ENCODE data around the gene LYRM1. TPM values are rescaled to one million over a fixed set of nuclear protein-coding genes. Genes with fewer than 3 reads are reported as not detected.
A peak's percentile ranks its signal among the peaks of the same experiment; 100 is the strongest.

The LYRM1 gene
- total and polyA plus RNA-seq, 2 experiments from 2014 or later: 57.3 to 60.0 TPM

DNA sequence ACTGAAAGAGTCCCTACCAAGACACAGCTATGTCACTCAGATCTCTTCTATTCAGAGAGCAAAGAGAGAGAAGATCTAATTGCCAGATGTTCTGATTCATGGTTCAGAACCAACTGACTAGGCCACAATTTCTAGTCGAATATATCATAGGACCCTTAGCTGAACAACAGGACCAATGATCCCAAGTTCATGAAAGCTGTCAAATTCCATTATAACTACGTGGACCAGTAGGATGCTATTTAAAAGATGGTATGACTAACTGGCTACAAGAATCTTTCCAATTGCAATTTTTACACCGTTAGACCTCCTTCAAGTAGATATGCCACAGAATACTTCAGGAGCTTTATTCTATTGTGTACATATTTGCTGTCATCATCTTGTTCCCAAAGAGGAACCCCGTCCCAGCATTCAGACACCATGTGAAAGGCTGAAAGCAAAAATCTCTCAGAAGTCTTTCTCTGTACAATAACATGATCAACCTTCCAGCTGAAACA is 26.4 kb upstream of the LYRM1 start:
- Histone ChIP-seq H3K9me2 (replicated peaks; ENCODE audit: insufficient read depth) (no peaks in the 10 kb centered on the region), H3K36me3 (replicated peaks; ENCODE audit: insufficient read depth, low read depth) (no peaks in the 10 kb centered on the region), H2AFZ (no peak overlapping the region), H3K9me3 (ENCODE audit: low read depth) (no peaks in the 10 kb centered on the region), H3K4me1 (ENCODE audit: insufficient read depth) (peaks cover 47% of the 10 kb centered on the region), H3K79me2 (peaks cover 95% of the 10 kb centered on the region), H3K4me3 (no peak overlapping the region), H3K4me2 (peak overlapping the region; percentile 42), H3K27me3 (no peaks in the 10 kb centered on the region), H3K27ac (peak overlapping the region; percentile 45), H4K20me1 (ENCODE audit: insufficient read depth, poor library complexity, severe bottlenecking) (peaks cover 49% of the 10 kb centered on the region)
- no peak for DNase-seq (ENCODE audit: low spot score)
- no peak for TF ChIP-seq EZH2 (IDR thresholded peaks at IDR 0.05; ENCODE audit: borderline replicate concordance)
- no peak for TF ChIP-seq EZH2phosphoT487 (IDR thresholded peaks at IDR 0.05; ENCODE audit: low read depth, severe bottlenecking, unreplicated experiment)
- no peak for TF ChIP-seq CTCF (IDR thresholded peaks at IDR 0.05; ENCODE audit: poor library complexity)
- WGBS (ENCODE audit: low lambda C conversion rate, missing lambda C conversion rate): 84% methylated on average over 4 of the region's 4 CpGs

DNA sequence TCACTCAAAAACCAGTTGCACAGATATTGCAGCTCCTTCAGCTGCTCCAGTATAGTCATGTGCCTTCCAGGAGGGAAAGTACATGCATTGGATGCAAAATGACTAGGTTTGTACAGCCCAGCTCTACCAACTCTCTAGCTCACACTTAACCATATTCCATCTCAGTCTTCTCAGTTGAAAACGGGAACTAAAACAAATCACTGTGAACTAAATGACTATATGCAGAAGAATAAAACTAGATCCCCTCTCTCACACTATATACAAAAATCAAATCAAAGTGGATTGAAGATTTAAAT is 25.3 kb upstream of the LYRM1 start:
- H3K4me2 ChIP-seq: no peak overlapping the region
- H3K36me3 ChIP-seq (replicated peaks; ENCODE audit: insufficient read depth, low read depth): no peaks in the 10 kb centered on the region
- DNase-seq (ENCODE audit: low spot score): no peak
- no peaks in the 10 kb centered on the region for H3K27me3 ChIP-seq
- H3K27ac ChIP-seq: no peak overlapping the region
- H3K79me2 ChIP-seq: peaks cover 91% of the 10 kb centered on the region
- no peak overlapping the region for H2AFZ ChIP-seq
- peaks cover 56% of the 10 kb centered on the region for H3K4me1 ChIP-seq (ENCODE audit: insufficient read depth)
- H3K4me3 ChIP-seq: no peak overlapping the region
- H3K9me3 ChIP-seq (ENCODE audit: low read depth): no peaks in the 10 kb centered on the region
- peaks cover 39% of the 10 kb centered on the region for H4K20me1 ChIP-seq (ENCODE audit: insufficient read depth, poor library complexity, severe bottlenecking)
- WGBS (ENCODE audit: low lambda C conversion rate, missing lambda C conversion rate): 95% methylated on average over 1 of the region's 1 CpG
- H3K9me2 ChIP-seq (replicated peaks; ENCODE audit: insufficient read depth): no peaks in the 10 kb centered on the region
- TF ChIP-seq CTCF (IDR thresholded peaks at IDR 0.05; ENCODE audit: poor library complexity): no peak
- no peak for TF ChIP-seq EZH2phosphoT487 (IDR thresholded peaks at IDR 0.05; ENCODE audit: low read depth, severe bottlenecking, unreplicated experiment)
- TF ChIP-seq EZH2 (IDR thresholded peaks at IDR 0.05; ENCODE audit: borderline replicate concordance): no peak

DNA sequence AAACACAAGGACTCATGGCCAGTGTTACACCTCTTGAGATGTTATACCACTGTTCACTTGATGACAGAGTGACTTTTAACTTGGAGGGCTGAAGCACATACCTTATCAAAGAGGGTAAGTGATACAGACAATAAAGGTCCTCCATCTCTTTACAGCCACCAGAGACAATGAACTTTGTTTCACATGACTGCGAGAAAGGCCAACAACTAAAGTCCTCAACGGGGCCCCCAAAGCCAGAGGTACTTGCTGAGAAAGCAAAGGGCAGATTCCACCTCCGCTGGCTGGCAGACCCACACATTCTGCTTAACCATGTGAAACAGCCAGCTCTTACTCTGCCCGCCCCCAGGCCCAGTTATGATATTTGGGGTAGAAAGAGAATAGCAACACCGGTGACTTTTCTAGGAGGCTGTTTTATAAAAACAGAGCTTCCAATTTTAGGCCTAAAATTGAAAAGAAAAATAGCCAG is 21.9 kb upstream of the LYRM1 start:
- Histone ChIP-seq H3K4me2 (peak overlapping the region; percentile 57), H3K4me3 (no peak overlapping the region), H3K4me1 (ENCODE audit: insufficient read depth) (peaks cover 53% of the 10 kb centered on the region), H3K36me3 (replicated peaks; ENCODE audit: insufficient read depth, low read depth) (no peaks in the 10 kb centered on the region), H3K79me2 (peaks cover 87% of the 10 kb centered on the region), H3K27ac (peak overlapping the region; percentile 84), H4K20me1 (ENCODE audit: insufficient read depth, poor library complexity, severe bottlenecking) (peaks cover 20% of the 10 kb centered on the region), H3K27me3 (no peaks in the 10 kb centered on the region), H2AFZ (no peak overlapping the region), H3K9me2 (replicated peaks; ENCODE audit: insufficient read depth) (no peaks in the 10 kb centered on the region), H3K9me3 (ENCODE audit: low read depth) (no peaks in the 10 kb centered on the region)
- peak; percentile 64 for DNase-seq (ENCODE audit: low spot score)
- no peak for TF ChIP-seq CTCF (IDR thresholded peaks at IDR 0.05; ENCODE audit: poor library complexity)
- no peak for TF ChIP-seq EZH2phosphoT487 (IDR thresholded peaks at IDR 0.05; ENCODE audit: low read depth, severe bottlenecking, unreplicated experiment)
- TF ChIP-seq EZH2 (IDR thresholded peaks at IDR 0.05; ENCODE audit: borderline replicate concordance): no peak
- 60% methylated on average over 5 of the region's 5 CpGs for WGBS (ENCODE audit: low lambda C conversion rate, missing lambda C conversion rate)

Measured in hepatocyte (in vitro differentiated cells).